ENCODE results near the gene FEZF2. TPM values are rescaled to one million over a fixed set of nuclear protein-coding genes. Genes with fewer than 3 reads are reported as not detected.

FEZF2 gene
- total RNA-seq, 2 donors from 2014 or later: not detected

DNA sequence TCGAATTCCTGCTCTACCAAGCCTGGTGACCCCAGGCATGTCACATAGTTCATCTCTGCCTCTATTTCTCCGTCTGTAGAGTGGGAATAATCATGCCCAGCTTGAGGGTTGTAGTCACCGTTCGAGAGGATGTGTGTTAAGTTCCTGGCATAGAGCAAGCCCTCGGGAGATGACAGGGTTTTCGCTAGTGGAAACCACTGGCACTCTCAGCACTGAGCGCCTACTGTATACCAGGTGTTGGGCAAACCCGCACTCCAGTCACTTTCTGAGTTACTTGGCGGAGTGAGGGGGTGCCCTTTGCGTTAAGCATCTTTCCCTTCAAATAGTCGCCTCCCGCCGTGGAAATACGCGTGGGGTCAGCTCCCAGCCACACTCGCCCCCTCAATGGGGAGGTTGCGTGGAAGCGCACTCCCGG is 5.1 kb downstream of the FEZF2 start:
- TF ChIP-seq, protein P1, sequence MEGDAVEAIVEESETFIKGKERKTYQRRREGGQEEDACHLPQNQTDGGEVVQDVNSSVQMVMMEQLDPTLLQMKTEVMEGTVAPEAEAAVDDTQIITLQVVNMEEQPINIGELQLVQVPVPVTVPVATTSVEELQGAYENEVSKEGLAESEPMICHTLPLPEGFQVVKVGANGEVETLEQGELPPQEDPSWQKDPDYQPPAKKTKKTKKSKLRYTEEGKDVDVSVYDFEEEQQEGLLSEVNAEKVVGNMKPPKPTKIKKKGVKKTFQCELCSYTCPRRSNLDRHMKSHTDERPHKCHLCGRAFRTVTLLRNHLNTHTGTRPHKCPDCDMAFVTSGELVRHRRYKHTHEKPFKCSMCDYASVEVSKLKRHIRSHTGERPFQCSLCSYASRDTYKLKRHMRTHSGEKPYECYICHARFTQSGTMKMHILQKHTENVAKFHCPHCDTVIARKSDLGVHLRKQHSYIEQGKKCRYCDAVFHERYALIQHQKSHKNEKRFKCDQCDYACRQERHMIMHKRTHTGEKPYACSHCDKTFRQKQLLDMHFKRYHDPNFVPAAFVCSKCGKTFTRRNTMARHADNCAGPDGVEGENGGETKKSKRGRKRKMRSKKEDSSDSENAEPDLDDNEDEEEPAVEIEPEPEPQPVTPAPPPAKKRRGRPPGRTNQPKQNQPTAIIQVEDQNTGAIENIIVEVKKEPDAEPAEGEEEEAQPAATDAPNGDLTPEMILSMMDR (IDR thresholded peaks at IDR 0.05): no peak
- no peak for TF ChIP-seq POLR2A (IDR thresholded peaks at IDR 0.05)
- intact Hi-C loops (cut with DNase I): no loop called here
- Histone ChIP-seq H3K36me3 (replicated peaks in 1 of 2; ENCODE audit: insufficient read depth in 1 of 2, low read depth in 2 of 2) (no peaks in the 10 kb centered on the region), H3K4me1 (peaks cover 35% of the 10 kb centered on the region), H3K27me3 (peaks cover 0 to 52% of the 10 kb centered on the region in 2 donors), H3K9me3 (no peaks in the 10 kb centered on the region), H3K4me3 (no peak overlapping the region), H3K27ac (no peak overlapping the region)
- ATAC-seq (no peak), DNase-seq (no peak)
- WGBS, 2 donors: 10 to 22% methylated on average over 10 to 19 of the region's 19 CpGs

DNA sequence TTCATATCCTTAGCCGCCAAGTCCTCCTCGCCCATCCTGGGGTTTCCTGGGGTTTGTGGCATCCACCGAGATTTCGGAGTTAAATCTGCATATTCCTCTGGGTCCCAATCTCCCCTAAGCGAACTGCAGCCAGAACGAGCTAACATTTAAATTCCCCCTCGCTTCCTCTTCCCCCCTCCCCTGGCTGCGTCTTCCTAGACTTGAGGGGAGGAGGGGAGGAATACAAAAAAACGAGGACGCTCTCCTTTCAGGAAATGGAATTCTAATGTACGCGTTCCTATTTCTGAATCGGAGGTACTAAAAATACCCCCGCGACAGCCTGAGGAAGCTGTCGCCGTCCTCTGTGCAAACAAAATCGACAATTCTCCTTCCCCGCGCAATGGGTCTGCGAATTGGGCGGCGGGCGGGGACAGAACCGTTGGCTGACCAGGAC is 5.6 kb downstream of the FEZF2 start:
- peaks cover 0 to 47% of the 10 kb centered on the region in 2 donors for H3K27me3 ChIP-seq

DNA sequence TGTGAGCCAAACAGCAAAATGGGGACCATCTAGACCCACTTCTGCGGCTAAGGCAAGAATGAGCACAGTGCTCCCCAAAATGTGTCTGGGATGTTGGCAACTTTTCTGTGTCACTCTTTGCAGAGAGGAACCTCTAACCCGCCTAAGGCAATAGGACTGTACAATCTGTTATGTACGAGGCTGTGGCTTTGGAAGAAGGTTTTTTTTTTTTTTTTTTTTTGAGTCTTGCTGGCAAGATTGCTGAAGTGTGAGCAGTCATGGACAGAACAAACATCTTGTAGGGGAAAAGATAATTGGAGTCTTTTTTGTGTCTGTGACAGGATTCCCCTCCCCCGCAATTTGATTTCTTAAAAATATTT is 7.2 kb downstream of the FEZF2 start:
- Histone ChIP-seq H3K27ac (no peak overlapping the region), H3K4me3 (no peak overlapping the region), H3K9me3 (no peaks in the 10 kb centered on the region), H3K27me3 (peaks cover 0 to 35% of the 10 kb centered on the region in 2 donors), H3K36me3 (replicated peaks in 1 of 2; ENCODE audit: insufficient read depth in 1 of 2, low read depth in 2 of 2) (no peaks in the 10 kb centered on the region), H3K4me1 (peaks cover 19% of the 10 kb centered on the region)
- 25 to 42% methylated on average over 4 of the region's 4 CpGs for WGBS, 2 donors
- intact Hi-C loops (cut with DNase I): no loop called here
- DNase-seq: no peak
- ATAC-seq: no peak
- no peak for TF ChIP-seq POLR2A (IDR thresholded peaks at IDR 0.05)
- TF ChIP-seq, protein P1 (IDR thresholded peaks at IDR 0.05): no peak

More for the DNA sequence above, 5.6 kb downstream of the FEZF2 start:
- DNase-seq (no peak), ATAC-seq (no peak)
- 6 to 14% methylated on average over 25 of the region's 25 CpGs for WGBS, 2 donors
- Histone ChIP-seq H3K36me3 (replicated peaks in 1 of 2; ENCODE audit: insufficient read depth in 1 of 2, low read depth in 2 of 2) (no peaks in the 10 kb centered on the region), H3K4me3 (no peak overlapping the region), H3K9me3 (no peaks in the 10 kb centered on the region), H3K27ac (no peak overlapping the region), H3K4me1 (peaks cover 31% of the 10 kb centered on the region)
- intact Hi-C loops (cut with DNase I): no loop called here
- TF ChIP-seq POLR2A (IDR thresholded peaks at IDR 0.05): no peak
- TF ChIP-seq, protein P1 (IDR thresholded peaks at IDR 0.05): no peak

DNA sequence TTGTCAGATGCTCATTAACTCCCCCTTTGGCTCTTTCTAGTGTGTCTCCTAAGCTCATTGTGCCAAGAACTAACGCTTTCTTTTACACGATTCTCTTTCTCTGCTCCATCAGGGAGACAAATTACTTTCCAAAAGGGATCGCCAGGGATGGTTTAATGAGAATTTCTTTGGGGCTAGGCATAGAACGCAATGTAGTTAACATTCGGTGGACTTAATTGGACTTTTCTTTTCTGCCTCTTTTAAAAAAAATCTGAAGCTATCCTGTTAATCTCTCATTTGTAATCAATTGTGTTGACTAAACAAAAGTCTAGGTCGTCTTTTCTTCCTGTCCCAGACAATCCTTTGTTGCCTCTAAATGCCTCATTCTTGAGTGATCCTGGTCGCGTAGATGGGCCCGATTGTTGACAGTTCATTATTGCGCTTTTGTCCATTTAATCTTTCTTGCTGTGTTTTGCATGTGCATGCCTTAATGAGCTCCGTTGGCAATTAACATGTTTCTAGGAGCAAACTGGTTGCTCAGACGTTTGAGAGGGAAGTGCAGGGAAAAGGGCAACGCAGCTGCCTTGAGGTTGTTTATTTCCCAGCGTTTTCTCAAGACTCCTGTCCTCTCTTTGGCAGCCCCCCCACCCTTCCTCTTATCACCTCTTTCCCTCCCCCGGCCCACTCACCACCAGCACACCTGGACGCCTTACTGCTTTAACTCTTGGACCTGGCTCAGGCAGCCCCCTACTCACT is 7.8 kb downstream of the FEZF2 start:
- WGBS, 2 donors: 40 to 52% methylated on average over 16 of the region's 16 CpGs
- Histone ChIP-seq H3K27me3 (peaks cover 0 to 31% of the 10 kb centered on the region in 2 donors), H3K4me1 (peaks cover 16% of the 10 kb centered on the region), H3K4me3 (no peak overlapping the region), H3K9me3 (no peaks in the 10 kb centered on the region), H3K36me3 (replicated peaks in 1 of 2; ENCODE audit: insufficient read depth in 1 of 2, low read depth in 2 of 2) (no peaks in the 10 kb centered on the region), H3K27ac (no peak overlapping the region)
- ATAC-seq (no peak), DNase-seq (no peak)
- intact Hi-C loops (cut with DNase I): no loop called here
- TF ChIP-seq, protein P1 (IDR thresholded peaks at IDR 0.05): no peak
- TF ChIP-seq POLR2A (IDR thresholded peaks at IDR 0.05): no peak

DNA sequence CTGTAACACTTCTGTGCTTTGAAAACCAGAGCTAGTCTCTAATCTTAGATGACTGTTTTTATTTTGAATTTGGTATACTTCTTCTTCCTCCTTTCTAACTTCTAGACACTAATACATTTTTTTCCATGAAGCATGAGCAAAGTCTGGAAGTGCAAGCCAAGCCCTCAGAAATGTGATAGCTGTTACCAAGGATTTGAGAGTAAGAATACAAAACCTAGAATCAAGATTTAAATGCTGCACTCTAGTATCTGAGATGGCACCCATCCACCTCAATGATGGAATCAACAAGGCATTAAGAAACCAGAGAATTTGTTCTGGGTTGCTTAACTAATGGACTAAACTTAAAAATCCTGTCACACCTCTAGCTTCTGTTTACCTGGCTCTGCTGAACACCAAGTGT is 9.2 kb downstream of the FEZF2 start:
- Histone ChIP-seq H3K4me1 (peaks cover 11% of the 10 kb centered on the region), H3K27me3 (peaks cover 0 to 17% of the 10 kb centered on the region in 2 donors), H3K9me3 (no peaks in the 10 kb centered on the region), H3K4me3 (no peak overlapping the region), H3K27ac (no peak overlapping the region), H3K36me3 (replicated peaks in 1 of 2; ENCODE audit: insufficient read depth in 1 of 2, low read depth in 2 of 2) (no peaks in the 10 kb centered on the region)
- ATAC-seq (no peak), DNase-seq (no peak)
- intact Hi-C loops (cut with DNase I): no loop called here
- TF ChIP-seq, protein P1 (IDR thresholded peaks at IDR 0.05): no peak
- no peak for TF ChIP-seq POLR2A (IDR thresholded peaks at IDR 0.05)
